ENCODE measurements around the gene RNF130.

DNA sequence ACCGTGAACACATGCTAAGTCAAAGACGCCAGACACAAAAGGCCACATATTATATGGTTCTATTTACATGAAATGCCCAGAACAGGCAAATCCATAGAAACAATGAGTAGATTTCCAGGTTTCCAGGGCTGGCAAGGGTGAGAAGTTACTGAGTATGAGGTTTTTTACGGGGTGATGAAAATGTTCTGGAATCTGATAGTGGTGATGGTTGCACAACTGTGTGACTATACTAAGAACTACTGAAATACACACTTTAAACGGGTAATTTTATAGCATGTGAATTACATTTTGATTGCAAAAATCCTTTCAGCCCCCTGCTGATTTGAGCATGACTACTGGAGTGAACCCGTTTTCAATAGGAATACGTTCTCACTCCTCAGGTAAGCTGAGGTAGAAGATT lies 117.1 kb downstream of the RNF130 start:
- TF ChIP-seq POLR2A (IDR thresholded peaks at IDR 0.05): no peak
- TF ChIP-seq, protein P1, sequence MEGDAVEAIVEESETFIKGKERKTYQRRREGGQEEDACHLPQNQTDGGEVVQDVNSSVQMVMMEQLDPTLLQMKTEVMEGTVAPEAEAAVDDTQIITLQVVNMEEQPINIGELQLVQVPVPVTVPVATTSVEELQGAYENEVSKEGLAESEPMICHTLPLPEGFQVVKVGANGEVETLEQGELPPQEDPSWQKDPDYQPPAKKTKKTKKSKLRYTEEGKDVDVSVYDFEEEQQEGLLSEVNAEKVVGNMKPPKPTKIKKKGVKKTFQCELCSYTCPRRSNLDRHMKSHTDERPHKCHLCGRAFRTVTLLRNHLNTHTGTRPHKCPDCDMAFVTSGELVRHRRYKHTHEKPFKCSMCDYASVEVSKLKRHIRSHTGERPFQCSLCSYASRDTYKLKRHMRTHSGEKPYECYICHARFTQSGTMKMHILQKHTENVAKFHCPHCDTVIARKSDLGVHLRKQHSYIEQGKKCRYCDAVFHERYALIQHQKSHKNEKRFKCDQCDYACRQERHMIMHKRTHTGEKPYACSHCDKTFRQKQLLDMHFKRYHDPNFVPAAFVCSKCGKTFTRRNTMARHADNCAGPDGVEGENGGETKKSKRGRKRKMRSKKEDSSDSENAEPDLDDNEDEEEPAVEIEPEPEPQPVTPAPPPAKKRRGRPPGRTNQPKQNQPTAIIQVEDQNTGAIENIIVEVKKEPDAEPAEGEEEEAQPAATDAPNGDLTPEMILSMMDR (IDR thresholded peaks at IDR 0.05 in 4 of 5, conservative IDR thresholded peaks at IDR 0.05 in 1 of 5): no peak

Measured in gastrocnemius medialis (tissue), 4 donors.